GM12872 (cell line): ENCODE data around the gene ANKHD1.

Experiments
- CTCF ChIP-seq: IDR thresholded peaks from 3 replicates; pipeline ENCODE4 v1.5.1; 2011; ENCODE audit warnings: low read depth, mild to moderate bottlenecking, low read length, moderate library complexity; ENCODE audit not compliant: insufficient read depth

ANKHD1 gene

GRCh38 chr5:140497897-140498296 lies 96.3 kb downstream of the ANKHD1 start:
- no peak for TF ChIP-seq CTCF

GRCh38 chr5:140498591-140498990 lies 97.0 kb downstream of the ANKHD1 start:
- TF ChIP-seq CTCF = no peak

GRCh38 chr5:140502834-140503233 lies 101.2 kb downstream of the ANKHD1 start:
- TF ChIP-seq CTCF = no peak

GRCh38 chr5:140509898-140510297 lies 108.3 kb downstream of the ANKHD1 start:
- no peak for TF ChIP-seq CTCF

GRCh38 chr5:140513124-140513523 lies 111.5 kb downstream of the ANKHD1 start:
- TF ChIP-seq CTCF = no peak

- TF ChIP-seq CTCF = no peak
These were observed 122.4 kb downstream of the ANKHD1 start for GRCh38 chr5:140524003-140524402.

GRCh38 chr5:140540227-140540626 lies 138.6 kb downstream of the ANKHD1 start:
- no peak for TF ChIP-seq CTCF

GRCh38 chr5:140542972-140543371 lies 141.3 kb downstream of the ANKHD1 start:
- TF ChIP-seq CTCF = no peak
